Left kidney (tissue), 2 donors: ENCODE data around the gene RER1. TPM values are rescaled to one million over a fixed set of nuclear protein-coding genes. Genes with fewer than 3 reads are reported as not detected.

Source experiments
- DNase-seq: peaks from one replicate; pipeline ENCODE4 v3.0.0-alpha.2; 2013
- polyA plus RNA-seq: library from polyadenylated mRNA; unstranded; fragments of 120-200 nt; gene quantifications from one replicate; pipeline ENCODE4 v1.2.1, GENCODE V29; 2013; ENCODE audit not compliant: insufficient read length

The RER1 gene
- polyA plus RNA-seq, 1 donor = 129 TPM

DNA sequence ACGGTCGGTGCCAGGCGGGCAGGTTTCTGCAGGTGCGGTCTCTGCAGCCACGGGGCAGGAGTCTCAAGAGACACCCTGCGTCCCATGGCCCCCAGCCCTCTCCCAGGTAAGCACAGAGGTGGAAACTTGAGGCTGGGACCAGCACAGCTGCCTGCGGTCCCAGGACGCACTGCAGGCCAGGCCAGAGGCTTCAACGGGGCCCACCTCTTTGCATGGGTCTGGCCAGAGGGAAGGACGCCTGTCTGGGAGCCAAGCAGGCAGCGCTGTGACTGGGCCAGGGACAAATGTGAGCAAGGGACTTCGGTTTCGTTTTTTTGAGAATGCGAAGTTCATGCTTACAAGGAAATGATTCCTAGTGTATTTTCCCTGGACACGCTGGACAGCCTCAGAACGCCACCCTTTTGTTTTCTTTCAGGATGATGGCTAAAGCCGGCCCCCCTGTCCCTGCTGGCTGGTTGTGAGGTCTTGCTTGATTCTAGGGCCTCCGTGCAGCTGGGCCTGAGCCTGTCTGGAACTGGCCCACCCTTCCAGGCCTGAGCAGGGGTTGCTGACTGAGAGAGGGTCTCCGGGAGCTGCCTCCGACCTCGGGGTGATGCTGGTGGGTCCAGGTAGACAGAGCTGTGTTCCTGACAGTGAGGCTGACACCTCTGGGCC lies 38.6 kb upstream of the RER1 start:
- no peak for DNase-seq

DNA sequence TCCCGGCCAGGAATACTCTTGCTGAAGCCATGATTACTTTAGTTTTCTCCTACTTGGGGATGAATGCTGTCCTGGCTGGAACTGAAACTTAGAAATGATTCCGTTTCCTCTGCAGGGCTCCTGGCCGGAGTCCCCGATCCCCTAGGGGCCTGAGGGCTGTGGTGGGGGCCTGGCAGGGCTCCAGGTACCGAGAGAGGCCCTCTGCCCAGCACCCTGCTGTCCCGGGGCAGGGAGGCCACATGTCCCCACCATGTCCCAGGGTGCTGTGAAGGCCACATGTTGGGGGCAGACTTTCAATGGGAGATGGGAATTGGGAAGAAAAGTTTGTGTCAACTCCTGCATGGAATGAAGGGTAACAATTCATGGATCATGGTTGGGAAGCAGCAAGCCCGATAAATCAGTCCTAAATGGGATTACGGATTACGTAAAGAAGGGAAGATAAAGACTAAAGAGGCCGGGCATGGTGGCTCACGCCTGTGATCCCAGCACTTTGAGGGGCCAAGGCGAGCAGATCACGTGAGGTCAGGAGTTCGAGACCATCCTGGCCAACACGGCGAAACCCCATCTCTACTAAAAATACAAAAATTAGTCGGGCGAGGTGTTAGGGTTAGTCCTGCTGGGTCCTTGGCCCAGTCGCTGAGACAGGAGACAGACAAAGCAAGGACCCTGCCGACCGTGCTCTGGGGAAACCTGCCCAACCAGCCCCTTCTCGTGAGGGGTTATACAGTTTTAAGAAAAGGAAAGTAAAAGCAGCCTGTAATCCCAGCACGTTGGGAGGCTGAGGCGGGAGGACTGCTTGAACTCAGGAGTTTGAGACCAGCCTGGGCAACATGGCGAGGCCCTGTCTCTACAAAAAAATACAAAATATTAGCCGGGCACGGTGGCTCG lies 37.8 kb upstream of the RER1 start:
- no peak for DNase-seq

DNA sequence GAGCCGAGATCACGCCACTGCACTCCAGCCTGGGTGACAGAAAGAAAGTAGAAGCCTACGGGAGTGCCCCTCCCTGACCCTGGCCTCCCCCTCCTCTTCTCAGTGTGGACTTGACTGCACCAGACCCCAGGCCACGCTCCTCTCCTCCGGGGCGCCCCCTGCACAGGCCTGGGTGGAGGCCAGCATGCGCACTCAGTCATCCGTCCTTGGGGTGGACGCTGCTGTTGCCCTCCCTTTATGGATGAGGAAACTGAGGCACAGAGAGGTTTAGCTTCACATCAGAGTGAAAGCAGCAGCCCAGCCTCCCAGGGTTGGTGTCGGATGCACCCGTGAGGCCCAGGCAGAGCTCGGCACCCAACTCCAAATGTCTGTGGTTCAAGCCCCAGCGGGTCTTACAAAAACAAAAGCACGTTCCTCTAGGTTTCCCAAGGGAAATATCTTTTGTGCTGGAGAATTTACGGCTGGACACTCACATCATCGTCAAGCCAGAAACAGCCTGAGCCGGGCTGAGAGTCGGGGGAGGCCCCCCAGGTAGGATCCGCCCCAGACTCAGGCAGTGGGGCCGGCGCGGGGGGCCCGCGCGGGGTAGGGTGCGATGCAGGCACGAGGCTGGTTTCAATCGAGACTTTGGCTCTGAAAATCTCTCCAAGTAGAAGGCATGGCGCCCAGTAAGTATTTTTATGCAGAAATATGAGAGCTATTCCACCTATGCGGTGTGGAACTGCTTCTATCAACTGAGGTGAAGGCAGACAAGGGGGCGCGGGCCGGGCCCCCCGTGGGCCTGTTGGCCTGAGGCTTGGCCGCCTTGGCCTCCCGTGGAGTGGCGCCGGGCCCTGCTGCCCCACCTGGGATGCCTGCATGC lies 36.9 kb upstream of the RER1 start:
- no peak for DNase-seq

DNA sequence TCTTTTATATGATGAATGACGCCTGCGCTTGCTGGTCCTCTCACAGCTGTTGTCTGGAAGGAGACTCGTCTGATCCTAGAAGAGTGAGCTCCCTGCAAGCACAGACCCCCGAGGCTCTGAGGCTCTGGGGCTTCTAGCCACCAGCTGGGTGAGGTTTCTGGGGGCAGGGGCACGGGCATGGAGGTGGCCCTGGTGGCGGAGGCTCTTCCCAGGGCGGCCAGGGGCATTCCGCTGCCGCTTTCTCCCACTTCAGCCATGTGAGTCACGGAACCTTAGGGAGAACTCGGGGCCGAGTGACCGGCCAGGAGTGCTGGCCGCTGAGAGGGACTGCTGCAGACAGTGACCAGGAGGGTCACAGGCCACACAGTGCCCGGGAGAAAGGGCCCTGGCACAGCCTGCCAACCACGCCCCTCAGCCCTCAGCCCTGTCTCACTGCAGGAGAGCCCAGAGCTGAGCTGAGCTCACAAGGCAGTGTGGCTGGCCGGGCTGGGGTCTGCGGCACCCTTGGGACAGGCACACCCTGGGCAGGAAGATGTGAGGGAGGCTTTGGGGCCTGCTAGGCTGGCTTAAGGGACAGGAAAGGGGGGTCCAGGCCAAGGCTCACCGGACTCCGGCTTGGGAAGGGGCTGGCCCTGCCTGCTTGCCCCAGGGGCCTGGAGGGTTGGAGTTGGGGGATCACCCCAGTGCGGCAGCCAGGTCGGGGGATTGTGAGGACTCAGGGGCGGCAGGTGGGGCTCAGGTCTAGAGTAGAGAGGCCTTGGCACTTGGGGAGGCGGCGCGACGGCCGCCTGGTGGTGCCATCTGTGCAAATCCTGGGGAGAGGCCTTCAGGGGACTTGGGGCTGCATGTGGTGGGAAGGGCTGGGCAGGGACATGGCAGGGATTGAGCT lies 36.0 kb upstream of the RER1 start:
- no peak for DNase-seq

DNA sequence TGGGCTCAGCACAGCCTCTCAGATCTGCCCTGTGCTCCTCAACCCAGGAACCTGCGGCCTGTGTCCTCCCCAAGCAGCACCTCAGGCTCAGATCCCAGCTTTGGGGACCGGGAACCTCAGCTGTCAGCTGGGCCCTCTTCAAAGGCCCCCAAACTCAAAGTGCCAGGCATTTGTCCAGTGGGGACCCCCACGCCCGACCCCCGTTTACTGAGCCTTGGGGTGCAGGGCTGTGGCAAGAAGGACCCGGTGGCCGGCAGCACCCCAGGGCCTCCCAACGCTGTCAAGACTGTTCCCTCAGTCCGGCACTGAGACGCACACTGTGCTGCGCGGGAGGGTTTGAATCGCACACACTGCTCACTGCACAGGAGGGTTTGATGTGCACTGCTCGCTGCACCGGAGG lies 35.2 kb upstream of the RER1 start:
- DNase-seq = no peak

DNA sequence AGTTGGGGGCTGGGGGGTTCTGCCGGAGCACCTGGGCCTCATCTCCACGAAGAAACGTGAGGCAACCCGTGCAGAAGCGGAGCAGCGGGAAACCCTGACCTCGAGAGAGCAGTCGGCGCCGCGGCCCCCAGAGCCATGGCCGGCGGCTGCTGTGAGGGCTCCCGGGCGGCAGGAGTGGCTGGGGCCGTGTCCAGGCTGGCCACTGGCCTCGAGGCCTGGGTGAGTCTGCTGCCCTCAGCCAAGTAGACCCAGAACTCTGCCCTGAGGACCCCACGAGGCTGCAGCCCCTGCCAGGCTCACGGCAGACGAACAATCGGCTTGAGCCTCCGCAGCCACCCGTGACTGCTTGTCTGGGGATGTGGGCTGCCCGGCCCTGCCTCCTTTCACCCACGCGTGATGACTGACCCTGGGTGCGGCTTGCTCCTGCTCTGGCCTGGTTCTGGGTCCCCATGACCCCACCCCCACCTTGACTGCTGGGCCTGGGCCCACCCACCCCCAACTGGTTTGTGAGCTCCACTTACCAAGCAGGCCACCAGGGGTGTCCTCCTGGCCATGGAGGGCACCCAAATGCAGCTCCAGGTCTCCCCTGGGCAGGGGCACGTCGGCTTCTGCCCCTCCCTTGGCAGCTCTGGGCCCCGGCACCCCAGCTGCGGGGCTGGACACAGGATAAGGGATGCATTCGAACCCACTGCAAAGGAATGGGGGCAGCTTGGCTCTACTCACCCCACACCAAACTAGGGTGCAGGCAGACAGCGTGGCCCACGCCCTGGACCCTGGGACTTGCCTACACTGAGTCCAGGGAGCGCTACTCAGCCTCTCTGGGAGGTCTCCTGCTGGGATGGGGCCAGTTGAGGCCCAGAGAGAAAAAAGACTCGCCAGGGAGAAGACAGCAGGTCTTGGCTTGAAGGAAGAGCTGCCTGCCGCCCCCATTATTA lies 34.5 kb upstream of the RER1 start:
- DNase-seq = no peak

DNA sequence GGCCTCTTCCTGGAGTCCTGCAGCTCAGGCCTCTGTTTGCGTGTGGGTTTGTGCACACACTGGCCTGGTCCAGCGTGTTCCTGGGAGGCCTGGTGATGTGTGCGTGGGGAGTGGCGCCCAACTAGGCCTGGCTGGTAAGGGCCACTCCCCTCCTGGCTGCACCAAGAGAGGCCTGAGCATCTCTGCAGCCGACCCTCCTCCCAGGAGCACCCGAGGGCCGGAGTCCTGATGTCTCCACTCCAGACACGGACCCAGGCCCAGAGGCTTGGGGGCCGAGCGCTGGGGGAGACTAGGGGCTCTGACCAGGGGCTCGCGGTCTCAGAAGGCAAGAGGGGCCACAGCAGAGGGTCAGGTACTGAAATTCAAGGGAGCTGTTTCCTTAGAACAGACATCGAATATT lies 33.6 kb upstream of the RER1 start:
- DNase-seq = no peak

DNA sequence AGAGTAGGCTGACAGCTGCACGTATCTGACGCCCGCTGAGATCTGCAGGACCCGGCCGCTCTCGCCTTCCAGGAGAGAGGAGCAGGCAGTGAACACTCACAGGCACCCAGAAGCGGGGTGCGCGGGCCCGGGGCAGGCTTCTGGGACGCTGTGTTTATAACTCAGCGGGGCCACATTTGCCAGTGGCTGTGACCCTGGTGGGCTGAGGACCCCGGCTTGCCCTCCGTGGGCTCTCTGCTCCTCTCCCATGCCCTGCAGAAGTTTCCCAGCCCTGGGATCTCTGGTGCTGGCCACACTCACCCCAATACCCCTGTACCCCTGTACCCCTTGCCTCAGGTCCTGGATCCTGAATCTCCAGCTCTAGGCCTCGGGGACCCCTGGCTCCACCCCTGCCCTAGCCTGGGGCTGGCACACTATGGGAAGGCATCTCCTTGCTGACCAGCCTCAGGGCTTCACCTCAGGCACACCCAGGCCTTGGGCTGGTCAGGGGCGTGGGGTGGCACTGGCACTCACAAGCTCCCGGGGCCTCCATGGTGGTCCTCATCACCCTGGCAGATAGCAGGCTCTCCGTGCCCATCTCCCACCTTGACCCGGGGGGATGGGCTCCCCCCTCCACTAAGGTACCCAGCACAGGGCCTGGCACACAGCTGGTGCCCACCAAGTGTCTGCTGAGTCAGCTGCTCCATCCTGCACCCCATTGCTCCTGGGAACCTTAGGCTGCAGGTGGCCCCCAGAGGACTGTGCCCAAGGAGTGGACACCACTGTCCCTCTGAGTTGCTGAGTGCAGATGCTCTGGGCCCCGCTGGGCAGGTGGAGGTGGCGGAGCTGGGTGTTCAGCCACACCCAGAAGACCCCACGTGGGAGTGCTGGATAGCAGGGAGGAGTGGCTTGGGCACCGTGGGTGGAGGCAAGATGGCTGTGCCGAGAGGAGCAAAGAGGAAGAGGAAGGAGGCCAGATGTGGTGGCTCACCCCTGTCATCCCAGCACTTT lies 32.7 kb upstream of the RER1 start:
- DNase-seq = no peak

DNA sequence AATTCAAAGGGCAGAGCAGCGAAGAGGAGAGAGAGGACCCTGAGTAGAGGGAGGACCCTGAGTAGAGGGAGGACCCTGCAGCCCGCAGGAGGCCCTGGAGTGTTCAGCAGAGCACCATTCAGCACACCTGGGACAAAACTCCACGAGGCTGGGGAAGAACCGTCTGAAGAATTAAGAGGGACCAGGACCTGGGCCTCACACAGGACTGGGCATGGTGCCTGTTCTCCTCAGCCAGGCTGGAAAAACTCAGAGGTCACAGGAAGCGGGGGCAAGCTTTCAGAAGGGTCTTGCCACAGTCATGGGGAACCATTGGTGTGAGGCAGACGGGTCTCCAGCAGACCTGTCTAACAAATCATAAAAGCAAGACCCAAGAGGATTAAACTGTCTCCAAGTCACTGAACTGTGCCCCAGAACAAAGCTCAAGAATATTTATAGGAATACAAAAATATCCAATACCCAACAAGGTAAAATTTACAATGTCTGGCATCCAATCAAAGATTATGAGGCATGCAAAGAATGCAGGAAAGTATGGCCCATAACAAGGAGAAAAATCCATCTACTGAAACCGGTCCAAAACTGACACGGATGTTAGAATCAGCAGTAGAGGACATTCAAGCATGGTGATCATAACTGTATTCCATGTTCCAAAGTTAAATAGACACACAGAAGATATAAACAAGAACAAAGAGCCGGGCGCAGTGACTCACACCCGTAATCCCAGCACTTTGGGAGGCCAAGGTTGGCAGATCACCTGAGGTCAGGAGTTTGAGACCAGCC lies 30.9 kb upstream of the RER1 start:
- DNase-seq = no peak

DNA sequence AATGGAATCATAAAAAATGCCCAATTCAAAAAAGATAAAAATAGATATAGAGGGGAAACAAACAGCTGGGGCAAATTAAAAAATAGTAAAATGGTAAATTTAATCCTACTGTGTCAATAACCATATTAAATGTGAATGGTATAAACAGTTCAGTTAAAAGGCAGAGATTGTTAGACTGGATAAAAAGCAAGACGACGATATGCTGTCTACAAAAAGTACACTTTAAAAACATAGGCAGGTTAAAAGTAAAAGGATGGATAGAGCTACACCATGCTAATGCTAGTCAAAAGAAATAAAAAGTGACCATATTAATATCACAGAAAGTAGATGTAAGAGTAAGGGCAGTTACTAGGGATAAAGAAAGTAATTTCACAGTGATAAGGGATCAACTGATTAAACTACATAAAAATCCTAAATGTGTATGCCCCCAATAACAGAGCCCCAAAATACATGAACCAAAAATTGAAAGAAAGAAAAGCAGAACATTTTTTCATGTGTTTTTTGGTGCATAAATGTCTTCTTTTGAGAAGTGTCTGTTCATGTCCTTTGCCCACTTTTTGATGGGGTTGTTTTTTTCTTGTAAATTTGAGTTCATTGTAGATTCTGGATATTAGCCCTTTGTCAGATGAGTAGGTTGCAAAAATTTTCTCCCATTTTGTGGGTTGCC lies 27.7 kb upstream of the RER1 start:
- DNase-seq = no peak

DNA sequence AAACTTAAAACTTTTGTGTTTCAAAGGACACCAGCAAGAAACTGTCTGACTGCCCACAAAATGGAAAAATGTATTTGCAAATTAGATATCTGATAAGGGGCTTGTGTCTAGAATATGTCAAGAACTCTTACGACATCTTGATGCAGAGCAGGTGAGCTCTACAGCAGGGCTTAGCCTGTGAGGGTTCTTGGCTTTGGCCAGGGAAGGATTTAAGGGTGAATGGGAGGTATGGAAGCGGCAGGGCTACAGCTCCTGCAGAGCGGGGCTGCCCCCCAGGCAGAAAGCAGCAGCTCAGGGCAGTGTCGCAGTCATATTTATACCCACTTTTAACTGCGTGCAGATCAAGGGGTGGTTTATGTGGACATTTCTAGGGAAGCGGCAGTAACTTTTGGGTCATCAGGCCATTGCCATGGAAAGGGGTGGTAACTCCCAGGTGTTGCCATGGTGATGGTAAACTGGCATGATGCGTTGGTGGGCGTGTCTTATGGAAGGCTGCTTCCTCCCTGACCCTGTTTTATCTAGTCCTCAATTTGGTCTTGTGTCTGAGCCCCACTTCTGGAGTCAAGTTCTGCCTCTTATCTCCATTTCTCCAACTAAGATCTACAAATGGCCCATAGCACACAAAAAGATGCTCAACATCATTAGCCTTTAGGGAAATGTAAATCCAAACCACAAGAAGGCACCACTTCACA lies 23.4 kb upstream of the RER1 start:
- DNase-seq = no peak

DNA sequence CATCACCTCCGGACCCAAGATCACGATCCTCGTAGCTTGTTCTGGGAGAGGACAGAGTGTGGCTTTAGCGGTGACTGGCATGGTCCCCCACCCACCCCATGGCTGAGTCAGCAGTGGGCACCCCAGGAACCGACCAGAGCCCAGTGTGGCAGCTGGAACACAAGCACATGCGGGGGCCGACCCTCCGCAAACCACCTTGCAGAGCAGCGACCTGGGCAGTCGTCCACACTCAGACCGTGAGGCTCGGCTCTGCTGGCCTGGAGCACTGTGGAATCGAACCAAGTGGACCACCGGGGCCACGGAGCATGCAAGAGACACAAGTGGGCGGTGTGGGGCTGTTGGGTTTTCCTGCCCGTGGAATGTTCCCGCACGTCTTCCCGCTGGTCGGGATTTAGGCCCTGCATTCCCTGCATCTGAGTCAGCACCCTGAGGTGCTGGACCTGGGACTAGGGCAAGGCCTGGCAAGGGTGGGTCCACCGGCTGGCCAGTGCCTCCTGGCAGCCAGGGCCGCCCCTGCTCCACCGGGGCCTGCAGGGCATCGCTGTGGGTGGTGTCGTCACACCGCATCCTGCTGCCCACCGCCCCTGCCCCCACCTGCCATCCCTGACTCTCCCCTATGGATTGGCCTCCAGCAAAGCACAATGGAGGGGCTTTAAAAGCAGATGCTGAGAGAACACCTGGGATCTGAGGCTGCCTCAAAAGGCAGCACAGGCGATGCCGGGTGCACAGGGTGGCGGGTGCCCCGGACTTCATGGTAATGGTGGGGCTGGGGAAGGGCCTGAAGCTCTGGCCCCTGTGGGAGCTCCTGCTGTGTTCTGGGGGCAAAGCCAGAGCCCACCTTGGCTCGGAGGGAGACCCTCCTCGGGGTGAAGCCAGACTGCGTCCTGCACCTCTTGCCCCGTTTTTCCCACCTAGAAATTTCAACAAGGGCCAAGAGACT lies 18.8 kb upstream of the RER1 start:
- no peak for DNase-seq

DNA sequence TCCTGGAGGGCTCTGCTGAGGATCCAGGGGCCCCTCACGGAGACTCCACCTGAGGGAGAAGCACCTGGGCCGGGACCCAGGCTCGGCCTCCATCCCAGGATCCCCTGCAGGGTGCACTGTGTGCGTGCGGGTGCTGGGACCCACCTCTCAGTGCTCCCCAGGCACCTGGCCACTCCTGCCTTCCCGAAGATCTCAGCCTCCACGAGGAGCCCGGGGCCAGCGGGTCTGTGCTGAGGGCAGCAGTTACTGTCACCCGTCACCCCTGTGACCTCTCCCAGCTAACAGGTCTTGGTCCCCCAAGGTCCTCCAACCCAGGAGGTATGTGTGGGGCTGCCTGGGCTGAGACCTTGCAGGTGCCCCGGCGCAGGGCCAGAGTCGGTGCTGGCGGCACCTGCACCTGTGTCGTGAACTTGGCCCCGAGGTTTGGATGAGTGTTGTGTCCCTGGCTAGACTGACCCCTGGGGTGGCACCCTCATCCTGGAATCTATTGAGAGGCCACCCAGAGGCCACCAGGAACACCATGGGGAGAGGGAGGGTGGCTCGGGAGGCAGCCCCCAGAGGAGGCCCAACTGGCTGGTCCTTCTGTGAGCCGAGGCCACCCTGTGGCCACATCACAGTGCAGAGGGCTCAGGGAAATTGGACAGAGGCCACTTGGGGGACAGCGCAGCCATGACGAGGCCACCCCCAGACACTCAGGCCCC lies 17.9 kb upstream of the RER1 start:
- DNase-seq = no peak

DNA sequence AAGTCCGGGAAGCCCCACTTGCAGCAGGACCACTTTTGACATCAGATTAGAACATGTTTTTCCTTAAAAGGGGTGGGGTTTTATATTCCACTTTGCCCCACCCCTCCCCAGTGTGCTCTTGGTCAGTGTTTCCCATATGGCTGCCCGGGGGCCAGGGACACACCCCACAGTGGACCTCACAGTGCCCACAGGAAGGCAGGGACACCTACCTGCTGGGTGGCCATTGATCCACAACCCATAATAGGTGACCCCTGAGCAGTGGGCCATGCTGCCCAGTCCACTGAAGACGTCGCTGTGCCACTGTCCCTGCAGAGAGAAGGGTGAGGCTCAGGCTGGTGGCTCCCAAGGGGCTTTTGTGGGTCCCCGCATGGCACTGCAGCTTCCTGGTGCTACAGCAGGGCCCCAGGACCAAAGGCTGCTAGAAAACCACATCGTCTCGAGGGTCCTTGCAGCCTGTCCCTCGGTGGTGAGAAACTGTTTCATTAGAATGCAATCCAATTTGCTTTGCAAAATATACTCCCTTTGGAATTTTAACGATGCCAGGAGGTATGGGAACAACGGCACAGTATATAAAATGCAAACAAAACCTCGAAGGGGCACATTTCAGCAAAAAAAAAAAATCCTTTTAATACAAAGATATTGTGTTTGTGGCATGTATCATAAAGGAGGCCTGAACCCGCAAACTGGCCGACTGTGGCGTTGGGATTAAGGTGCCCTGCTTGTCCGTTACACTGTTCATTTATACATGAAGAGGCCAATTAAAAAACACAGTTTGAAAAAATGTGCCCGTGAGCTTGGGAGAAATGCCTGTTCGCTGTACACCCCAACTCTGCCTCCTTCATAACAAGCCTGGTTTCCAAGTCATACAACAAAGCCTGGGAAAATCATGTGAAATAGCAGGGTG lies 17.1 kb upstream of the RER1 start:
- DNase-seq = no peak
